Measurements from ENCODE around the gene ZNF32. TPM values are rescaled to one million over a fixed set of nuclear protein-coding genes. Genes with fewer than 3 reads are reported as not detected.

ZNF32 gene
- total RNA-seq, 1 donor from 2014 or later = 51.1 TPM

GRCh38 chr10:43685744-43686143 lies 37.1 kb upstream of the ZNF32 start:
- Histone ChIP-seq H3K4me3 (no peak overlapping the region), H3K27ac (no peak overlapping the region), H3K9me3 (no peaks in the 10 kb centered on the region), H3K36me3 (no peaks in the 10 kb centered on the region), H3K27me3 (no peaks in the 10 kb centered on the region), H3K4me1 (peaks cover 12% of the 10 kb centered on the region)
- intact Hi-C loops (cut with DNase I) = no loop called here
- TF ChIP-seq POLR2AphosphoS5 (IDR thresholded peaks at IDR 0.05; ENCODE audit: insufficient read depth in 1 of 2, low read depth in 1 of 2) (no peak), POLR2A (IDR thresholded peaks at IDR 0.05) (no peak)
- TF ChIP-seq, protein P1, sequence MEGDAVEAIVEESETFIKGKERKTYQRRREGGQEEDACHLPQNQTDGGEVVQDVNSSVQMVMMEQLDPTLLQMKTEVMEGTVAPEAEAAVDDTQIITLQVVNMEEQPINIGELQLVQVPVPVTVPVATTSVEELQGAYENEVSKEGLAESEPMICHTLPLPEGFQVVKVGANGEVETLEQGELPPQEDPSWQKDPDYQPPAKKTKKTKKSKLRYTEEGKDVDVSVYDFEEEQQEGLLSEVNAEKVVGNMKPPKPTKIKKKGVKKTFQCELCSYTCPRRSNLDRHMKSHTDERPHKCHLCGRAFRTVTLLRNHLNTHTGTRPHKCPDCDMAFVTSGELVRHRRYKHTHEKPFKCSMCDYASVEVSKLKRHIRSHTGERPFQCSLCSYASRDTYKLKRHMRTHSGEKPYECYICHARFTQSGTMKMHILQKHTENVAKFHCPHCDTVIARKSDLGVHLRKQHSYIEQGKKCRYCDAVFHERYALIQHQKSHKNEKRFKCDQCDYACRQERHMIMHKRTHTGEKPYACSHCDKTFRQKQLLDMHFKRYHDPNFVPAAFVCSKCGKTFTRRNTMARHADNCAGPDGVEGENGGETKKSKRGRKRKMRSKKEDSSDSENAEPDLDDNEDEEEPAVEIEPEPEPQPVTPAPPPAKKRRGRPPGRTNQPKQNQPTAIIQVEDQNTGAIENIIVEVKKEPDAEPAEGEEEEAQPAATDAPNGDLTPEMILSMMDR (IDR thresholded peaks at IDR 0.05) = no peak
- DNase-seq (ENCODE audit: extremely low spot score in 2 of 2) = no peak

DNA sequence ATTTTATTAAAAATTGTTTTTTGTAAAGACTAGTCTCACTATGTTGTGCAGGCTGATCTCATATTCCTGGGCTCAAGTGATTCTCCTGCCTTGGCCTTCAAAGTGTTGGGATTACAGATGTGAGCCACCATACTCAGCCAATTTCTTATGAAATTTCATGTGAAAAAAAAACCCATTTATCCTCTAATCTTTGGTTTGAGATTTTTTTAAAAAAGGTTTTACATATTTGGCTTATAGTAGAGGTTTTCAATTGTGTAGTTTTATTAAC lies 35.5 kb upstream of the ZNF32 start:
- no peak for DNase-seq (ENCODE audit: extremely low spot score in 2 of 2)
- intact Hi-C loops (cut with DNase I) = loop anchor here (5.0 kb wide), 1 partner anchor 628 kb away; no protein-coding TSS in a partner anchor
- TF ChIP-seq POLR2AphosphoS5 (IDR thresholded peaks at IDR 0.05; ENCODE audit: insufficient read depth in 1 of 2, low read depth in 1 of 2) (no peak), POLR2A (IDR thresholded peaks at IDR 0.05) (no peak)
- TF ChIP-seq, protein P1 (IDR thresholded peaks at IDR 0.05) = no peak
- Histone ChIP-seq H3K4me3 (no peak overlapping the region), H3K27ac (no peak overlapping the region), H3K4me1 (peaks cover 10% of the 10 kb centered on the region), H3K9me3 (no peaks in the 10 kb centered on the region), H3K27me3 (no peaks in the 10 kb centered on the region), H3K36me3 (no peaks in the 10 kb centered on the region)

DNA sequence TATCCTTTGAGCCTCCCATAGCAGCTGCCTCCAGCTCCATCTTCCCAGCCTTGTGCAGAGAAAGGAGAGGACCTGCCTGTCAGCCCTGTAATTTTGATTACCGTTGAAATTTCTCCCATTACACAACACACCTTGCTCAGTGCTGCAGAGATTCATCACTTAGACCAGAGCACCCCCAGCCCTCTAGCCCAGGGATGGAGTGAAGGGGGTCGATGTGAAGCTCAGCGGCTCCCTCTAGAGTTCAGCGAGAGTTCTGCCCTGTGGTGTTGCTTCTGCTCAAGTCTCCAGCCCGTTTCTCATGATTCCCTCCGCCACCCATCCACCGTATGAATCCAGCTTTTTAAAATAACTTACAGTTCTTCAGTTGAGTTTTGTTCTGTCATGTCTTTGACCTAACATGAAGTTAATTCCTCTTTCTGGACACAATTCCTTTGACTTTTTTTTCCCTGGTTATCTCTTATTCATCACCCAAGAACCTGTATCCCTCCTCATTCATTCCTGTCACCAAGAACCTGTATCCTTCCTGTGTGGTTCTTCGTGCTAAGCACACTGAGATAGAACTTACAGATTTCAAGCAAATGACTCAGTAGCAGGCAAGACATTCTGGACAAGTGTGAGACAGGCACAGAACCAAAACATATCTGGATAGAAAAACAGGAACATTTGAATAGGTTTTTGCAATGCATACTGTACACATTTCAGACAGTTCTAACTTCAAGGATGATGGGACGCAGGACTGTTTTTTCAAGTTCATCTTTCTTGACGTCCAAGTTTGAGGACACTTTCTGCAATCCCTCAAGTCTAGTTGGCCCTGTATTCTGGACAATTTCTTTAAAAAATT lies 35.0 kb upstream of the ZNF32 start:
- Histone ChIP-seq H3K9me3 (no peaks in the 10 kb centered on the region), H3K4me1 (peaks cover 11% of the 10 kb centered on the region), H3K27me3 (no peaks in the 10 kb centered on the region), H3K27ac (no peak overlapping the region), H3K4me3 (no peak overlapping the region), H3K36me3 (no peaks in the 10 kb centered on the region)
- intact Hi-C loops (cut with DNase I) = loop anchor here (5.0 kb wide), 1 partner anchor 629 kb away; no protein-coding TSS in a partner anchor
- no peak for DNase-seq (ENCODE audit: extremely low spot score in 2 of 2)
- no peak for TF ChIP-seq POLR2AphosphoS5 (IDR thresholded peaks at IDR 0.05; ENCODE audit: insufficient read depth in 1 of 2, low read depth in 1 of 2)

- intact Hi-C loops (cut with DNase I) = loop anchor here (5.0 kb wide), 1 partner anchor 629 kb away; no protein-coding TSS in a partner anchor
- Histone ChIP-seq H3K9me3 (no peaks in the 10 kb centered on the region), H3K27ac (no peak overlapping the region), H3K36me3 (no peaks in the 10 kb centered on the region), H3K4me3 (no peak overlapping the region), H3K4me1 (peaks cover 11% of the 10 kb centered on the region), H3K27me3 (no peaks in the 10 kb centered on the region)
- DNase-seq (ENCODE audit: extremely low spot score in 2 of 2) = no peak
- TF ChIP-seq POLR2A (IDR thresholded peaks at IDR 0.05) (no peak), POLR2AphosphoS5 (IDR thresholded peaks at IDR 0.05; ENCODE audit: insufficient read depth in 1 of 2, low read depth in 1 of 2) (no peak)
- TF ChIP-seq, protein P1 (IDR thresholded peaks at IDR 0.05) = no peak
Measured at GRCh38 chr10:43682956-43683355, 34.3 kb upstream of the ZNF32 start.

- Histone ChIP-seq H3K27ac (no peak overlapping the region), H3K27me3 (no peaks in the 10 kb centered on the region), H3K4me1 (peaks cover 11% of the 10 kb centered on the region), H3K36me3 (no peaks in the 10 kb centered on the region), H3K4me3 (no peak overlapping the region), H3K9me3 (no peaks in the 10 kb centered on the region)
- intact Hi-C loops (cut with DNase I) = loop anchor here (5.0 kb wide), 1 partner anchor 631 kb away; no protein-coding TSS in a partner anchor
- TF ChIP-seq POLR2A (IDR thresholded peaks at IDR 0.05) (no peak), POLR2AphosphoS5 (IDR thresholded peaks at IDR 0.05; ENCODE audit: insufficient read depth in 1 of 2, low read depth in 1 of 2) (no peak)
- TF ChIP-seq, protein P1 (IDR thresholded peaks at IDR 0.05) = no peak
- DNase-seq (ENCODE audit: extremely low spot score in 2 of 2) = no peak
Measured at GRCh38 chr10:43681721-43682120, 33.0 kb upstream of the ZNF32 start.
